Ovary (tissue), 3 donors: ENCODE results near the gene WDR18.

Experiments
- CTCF ChIP-seq, 3 donors: fragments of 450-650 bp in 2 of 3; fragments of 200-600 bp in 1 of 3; IDR thresholded peaks; one replicate each; pipeline versions ENCODE4 v1.5.1 to v1.8.0; 2016 to 2022; ENCODE audit warnings: antibody characterized with exemption in 3 of 3, mild to moderate bottlenecking in 1 of 3
- POLR2A ChIP-seq: fragments of 450-650 bp; IDR thresholded peaks from one replicate; pipeline ENCODE4 v1.6.1; 2017; ENCODE audit warnings: antibody characterized with exemption, mild to moderate bottlenecking, moderate library complexity
- donor health status: DM: no; HTN: no; CAD: no.

- no peak for TF ChIP-seq CTCF (IDR thresholded peaks at IDR 0.05)
- TF ChIP-seq POLR2A: no peak
Measured at GRCh38 chr19:939922-940321, 44.2 kb upstream of the WDR18 start.
